ENCODE data around the gene ALPK3. TPM values are rescaled to one million over a fixed set of nuclear protein-coding genes. Genes with fewer than 3 reads are reported as not detected.

Gene ALPK3
- total RNA-seq (ENCODE audit: low replicate concordance), result 5.4 and 9.5 TPM in 2 replicates

GRCh38 chr15:84816694-84817465 lies at the start of gene ALPK3:
ALPK3 (plus strand) TSS chr15:84817356; CDS start chr15:84817453, 97 bp downstream.
- DNase-seq (ENCODE audit: low spot score), result peak; percentile 63
- Histone ChIP-seq H3K36me3 (no peaks in the 10 kb centered on the region), H3K27ac (no peak within 1 kb of the TSS), H2AFZ (replicated peaks) (peak within 1 kb of the TSS; percentile 97), H3K9ac (no peak within 1 kb of the TSS), H3K79me2 (ENCODE audit: low read depth) (no peaks in the 10 kb centered on the region), H3K4me2 (peak within 1 kb of the TSS; percentile 60), H3F3A (ENCODE audit: low read depth) (peaks cover 26% of the 10 kb centered on the region), H3K9me3 (ENCODE audit: low read depth) (no peaks in the 10 kb centered on the region), H3K4me3 (peak within 1 kb of the TSS; percentile 26), H3K27me3 (no peaks in the 10 kb centered on the region), H4K20me1 (ENCODE audit: low read depth) (no peaks in the 10 kb centered on the region), H3K4me1 (peaks cover 35% of the 10 kb centered on the region)
- Mint-ChIP-seq H3K4me1 (peaks cover 27% of the 10 kb centered on the region), H3K4me3 (peak within 1 kb of the TSS; percentile 61), H3K27me3 (ENCODE audit: insufficient read depth, low read depth) (peaks cover 13% of the 10 kb centered on the region), H3K9me3 (peaks cover 4% of the 10 kb centered on the region), H3K27ac (peak within 1 kb of the TSS; percentile 95), H3K36me3 (peaks cover 6% of the 10 kb centered on the region)
- no peak for TF ChIP-seq EZH2 (IDR thresholded peaks at IDR 0.05)
- no peak for TF ChIP-seq EZH2phosphoT487 (IDR thresholded peaks at IDR 0.05)
- TF ChIP-seq, protein P1, sequence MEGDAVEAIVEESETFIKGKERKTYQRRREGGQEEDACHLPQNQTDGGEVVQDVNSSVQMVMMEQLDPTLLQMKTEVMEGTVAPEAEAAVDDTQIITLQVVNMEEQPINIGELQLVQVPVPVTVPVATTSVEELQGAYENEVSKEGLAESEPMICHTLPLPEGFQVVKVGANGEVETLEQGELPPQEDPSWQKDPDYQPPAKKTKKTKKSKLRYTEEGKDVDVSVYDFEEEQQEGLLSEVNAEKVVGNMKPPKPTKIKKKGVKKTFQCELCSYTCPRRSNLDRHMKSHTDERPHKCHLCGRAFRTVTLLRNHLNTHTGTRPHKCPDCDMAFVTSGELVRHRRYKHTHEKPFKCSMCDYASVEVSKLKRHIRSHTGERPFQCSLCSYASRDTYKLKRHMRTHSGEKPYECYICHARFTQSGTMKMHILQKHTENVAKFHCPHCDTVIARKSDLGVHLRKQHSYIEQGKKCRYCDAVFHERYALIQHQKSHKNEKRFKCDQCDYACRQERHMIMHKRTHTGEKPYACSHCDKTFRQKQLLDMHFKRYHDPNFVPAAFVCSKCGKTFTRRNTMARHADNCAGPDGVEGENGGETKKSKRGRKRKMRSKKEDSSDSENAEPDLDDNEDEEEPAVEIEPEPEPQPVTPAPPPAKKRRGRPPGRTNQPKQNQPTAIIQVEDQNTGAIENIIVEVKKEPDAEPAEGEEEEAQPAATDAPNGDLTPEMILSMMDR (IDR thresholded peaks at IDR 0.05), result no peak

DNA sequence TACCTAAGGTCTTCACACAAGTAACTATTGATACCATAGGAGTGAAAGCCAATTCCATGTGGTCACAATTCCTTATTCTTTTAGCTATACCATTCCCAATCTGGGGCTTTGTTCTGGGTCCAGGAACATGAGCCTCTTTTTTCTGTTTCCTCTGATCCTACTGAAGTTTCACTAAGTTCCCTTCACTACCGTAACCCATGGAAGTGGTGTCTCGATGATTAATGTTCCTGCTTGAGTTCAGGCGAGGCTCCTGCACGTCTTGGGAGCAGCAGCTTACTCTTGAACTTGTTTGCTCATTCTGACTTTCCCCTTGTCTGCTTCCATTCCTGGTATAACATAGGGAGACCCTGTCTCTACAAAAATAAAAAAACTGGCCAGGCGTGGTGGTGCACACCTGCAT lies 45.1 kb upstream of the ALPK3 start:
- Histone ChIP-seq H3K79me2 (ENCODE audit: low read depth) (peaks cover 43% of the 10 kb centered on the region), H3K27ac (no peak overlapping the region), H3K36me3 (peaks cover 4% of the 10 kb centered on the region), H3K27me3 (no peaks in the 10 kb centered on the region), H3K4me1 (no peaks in the 10 kb centered on the region), H3K4me3 (no peak overlapping the region), H2AFZ (replicated peaks) (no peak overlapping the region), H3K9me3 (ENCODE audit: low read depth) (no peaks in the 10 kb centered on the region), H3F3A (ENCODE audit: low read depth) (no peaks in the 10 kb centered on the region), H3K4me2 (no peak overlapping the region), H3K9ac (no peak overlapping the region), H4K20me1 (ENCODE audit: low read depth) (peaks cover 8% of the 10 kb centered on the region)
- Mint-ChIP-seq H3K27me3 (ENCODE audit: insufficient read depth, low read depth) (no peaks in the 10 kb centered on the region), H3K36me3 (peaks cover 28% of the 10 kb centered on the region), H3K9me3 (no peaks in the 10 kb centered on the region), H3K27ac (no peak overlapping the region), H3K4me1 (no peaks in the 10 kb centered on the region), H3K4me3 (peak overlapping the region; percentile 44)
- TF ChIP-seq, protein P1 (IDR thresholded peaks at IDR 0.05), result no peak
- TF ChIP-seq EZH2phosphoT487 (IDR thresholded peaks at IDR 0.05) (no peak), EZH2 (IDR thresholded peaks at IDR 0.05) (no peak)
- DNase-seq (ENCODE audit: low spot score), result no peak

- H3K4me1 Mint-ChIP-seq, result no peaks in the 10 kb centered on the region
- peaks cover 26% of the 10 kb centered on the region for H3K36me3 Mint-ChIP-seq
- Histone ChIP-seq H3K9me3 (ENCODE audit: low read depth) (no peaks in the 10 kb centered on the region), H3K9ac (no peak overlapping the region), H3K4me2 (no peak overlapping the region), H3K36me3 (peaks cover 4% of the 10 kb centered on the region), H2AFZ (replicated peaks) (no peak overlapping the region), H3K27me3 (no peaks in the 10 kb centered on the region), H3F3A (ENCODE audit: low read depth) (no peaks in the 10 kb centered on the region), H3K27ac (no peak overlapping the region), H3K79me2 (ENCODE audit: low read depth) (peaks cover 47% of the 10 kb centered on the region), H3K4me3 (no peak overlapping the region), H3K4me1 (no peaks in the 10 kb centered on the region), H4K20me1 (ENCODE audit: low read depth) (peaks cover 8% of the 10 kb centered on the region)
- TF ChIP-seq EZH2 (IDR thresholded peaks at IDR 0.05) (no peak), EZH2phosphoT487 (IDR thresholded peaks at IDR 0.05) (no peak)
- TF ChIP-seq, protein P1 (IDR thresholded peaks at IDR 0.05), result no peak
- H3K9me3 Mint-ChIP-seq, result no peaks in the 10 kb centered on the region
- no peak overlapping the region for H3K4me3 Mint-ChIP-seq
- no peak for DNase-seq (ENCODE audit: low spot score)
- no peaks in the 10 kb centered on the region for H3K27me3 Mint-ChIP-seq (ENCODE audit: insufficient read depth, low read depth)
- no peak overlapping the region for H3K27ac Mint-ChIP-seq
Observed at GRCh38 chr15:84772467-84772866, 44.7 kb upstream of the ALPK3 start.

Data from neural progenitor cell (in vitro differentiated cells).